ENCODE results near the gene THSD4.
"Not testable (repeated sequence)": the region's sequence is repeated elsewhere in the genome, so short reads cannot be mapped to it uniquely, and the experiment has no call there.

Gene THSD4

GRCh38 chr15:71232411-71232810, 117.1 kb downstream of the THSD4 start:
- DNase-seq, result no peak

- no peak for DNase-seq
These were observed 122.4 kb downstream of the THSD4 start for GRCh38 chr15:71237456-71238188.

- no peak for DNase-seq
These were observed 123.7 kb downstream of the THSD4 start for GRCh38 chr15:71238926-71239325.

- DNase-seq, result no peak
These were observed 124.5 kb downstream of the THSD4 start for GRCh38 chr15:71239592-71240364.

GRCh38 chr15:71242292-71242691, 127.0 kb downstream of the THSD4 start:
- no peak for DNase-seq

DNA sequence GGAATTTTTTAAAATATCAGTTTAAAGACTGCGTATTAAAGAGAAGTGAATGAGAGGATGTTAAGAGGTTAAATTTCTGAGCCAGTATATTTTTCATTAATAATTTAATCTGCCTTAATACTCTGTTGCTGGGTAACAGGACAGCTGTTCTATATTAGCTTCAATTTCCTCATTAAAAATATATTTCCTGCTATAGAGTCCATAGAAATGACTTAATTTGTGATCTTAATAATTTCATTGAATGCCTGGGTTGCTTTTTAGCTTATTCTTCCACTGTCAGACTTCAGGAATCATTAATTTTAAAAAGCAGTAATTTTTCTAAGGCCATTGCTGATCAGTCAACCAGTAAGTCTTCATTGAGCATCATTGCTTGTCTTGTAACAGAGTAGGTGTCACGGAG, 129.0 kb downstream of the THSD4 start:
- no peak for DNase-seq

DNA sequence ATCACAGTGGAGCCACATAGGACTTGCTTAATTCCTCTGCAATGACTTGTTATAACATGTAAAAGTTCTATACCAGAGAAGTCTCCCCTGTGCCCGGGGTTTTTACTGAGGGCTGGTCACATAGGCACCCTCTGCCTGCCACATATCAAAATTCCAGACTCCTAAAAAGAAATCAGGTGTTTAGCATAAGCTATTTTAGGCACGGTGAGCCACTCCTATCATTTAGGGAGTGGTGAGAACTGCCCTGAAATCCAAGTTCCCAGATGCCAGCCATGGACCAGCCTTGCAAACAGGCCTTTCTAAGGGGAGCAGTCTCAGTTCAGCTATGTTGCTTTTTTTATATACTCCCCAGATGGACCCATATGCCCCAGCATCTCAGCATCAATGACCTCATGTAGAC, 130.3 kb downstream of the THSD4 start:
- no peak for DNase-seq

DNA sequence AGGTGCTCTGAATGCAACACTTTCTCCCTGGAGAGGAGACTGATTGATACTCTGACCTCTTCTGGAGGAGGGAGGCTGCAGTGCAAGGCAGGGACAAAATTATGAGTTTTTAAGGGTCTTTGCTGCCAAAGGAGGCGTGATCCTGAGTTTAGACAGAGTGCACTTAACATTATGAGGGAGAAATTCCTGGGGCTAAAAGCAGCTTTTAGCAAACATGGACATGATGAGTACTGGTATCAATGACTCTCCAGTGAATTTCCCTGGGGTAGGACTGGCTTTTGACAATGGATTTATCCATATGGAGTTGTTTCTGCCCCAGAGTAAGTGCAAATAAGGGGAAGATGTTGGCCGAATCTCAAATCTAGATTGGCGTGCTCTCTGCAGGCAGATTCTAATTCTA, 133.1 kb downstream of the THSD4 start:
- DNase-seq, result no peak

- DNase-seq, result no peak
These were observed 134.7 kb downstream of the THSD4 start for GRCh38 chr15:71249986-71250385.

DNA sequence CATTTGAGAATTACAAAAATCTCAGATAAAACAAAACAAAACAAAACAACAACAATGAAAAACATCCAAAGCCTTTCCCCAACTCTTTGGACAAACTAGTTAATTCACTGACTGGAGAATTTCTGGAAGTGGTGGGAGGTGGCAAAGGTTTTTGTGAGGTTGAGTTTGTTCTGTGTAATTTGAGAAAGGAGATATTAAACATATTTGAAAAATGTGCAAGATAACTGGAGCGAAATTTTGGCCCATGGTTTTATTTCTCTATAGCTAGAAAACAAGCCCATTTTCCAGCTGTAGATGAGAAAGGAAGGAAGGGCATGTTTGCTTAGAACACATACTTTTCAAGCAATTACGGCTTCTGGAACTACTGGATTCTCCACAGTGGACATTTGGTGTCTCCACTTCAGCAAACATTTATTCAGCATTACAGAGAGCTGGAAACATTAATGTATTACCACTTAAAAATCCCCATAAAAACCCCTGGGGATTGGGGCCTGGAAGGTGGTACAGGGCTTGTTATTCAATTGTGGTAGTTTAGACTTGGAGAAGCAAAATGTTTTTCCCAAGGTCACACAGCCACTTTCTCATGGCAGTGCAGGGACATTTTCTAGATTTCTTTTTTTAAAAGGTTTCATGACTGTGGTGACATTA, 135.8 kb downstream of the THSD4 start:
- no peak for DNase-seq

DNA sequence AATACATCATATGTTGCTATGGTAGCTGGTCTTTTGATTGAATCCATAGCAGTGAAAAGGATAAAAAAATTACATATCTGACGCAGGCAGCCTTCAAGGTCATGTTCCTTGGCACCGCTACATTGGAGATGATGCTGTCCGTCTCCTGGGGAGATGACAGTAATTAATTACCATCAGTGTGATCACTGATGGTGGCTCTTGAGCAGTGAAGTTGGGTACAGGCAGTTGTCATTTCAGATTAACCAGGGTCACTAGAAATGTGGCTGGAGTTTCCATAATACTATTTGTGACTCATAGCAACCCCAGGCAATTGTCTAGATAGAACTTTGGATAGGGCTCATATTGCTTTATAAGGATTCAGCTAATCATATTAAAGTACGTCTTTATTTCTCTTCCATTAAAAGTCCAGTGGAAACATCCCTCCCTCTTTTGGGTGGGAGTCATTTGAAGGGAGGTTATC, 136.3 kb downstream of the THSD4 start:
- DNase-seq, result no peak

DNA sequence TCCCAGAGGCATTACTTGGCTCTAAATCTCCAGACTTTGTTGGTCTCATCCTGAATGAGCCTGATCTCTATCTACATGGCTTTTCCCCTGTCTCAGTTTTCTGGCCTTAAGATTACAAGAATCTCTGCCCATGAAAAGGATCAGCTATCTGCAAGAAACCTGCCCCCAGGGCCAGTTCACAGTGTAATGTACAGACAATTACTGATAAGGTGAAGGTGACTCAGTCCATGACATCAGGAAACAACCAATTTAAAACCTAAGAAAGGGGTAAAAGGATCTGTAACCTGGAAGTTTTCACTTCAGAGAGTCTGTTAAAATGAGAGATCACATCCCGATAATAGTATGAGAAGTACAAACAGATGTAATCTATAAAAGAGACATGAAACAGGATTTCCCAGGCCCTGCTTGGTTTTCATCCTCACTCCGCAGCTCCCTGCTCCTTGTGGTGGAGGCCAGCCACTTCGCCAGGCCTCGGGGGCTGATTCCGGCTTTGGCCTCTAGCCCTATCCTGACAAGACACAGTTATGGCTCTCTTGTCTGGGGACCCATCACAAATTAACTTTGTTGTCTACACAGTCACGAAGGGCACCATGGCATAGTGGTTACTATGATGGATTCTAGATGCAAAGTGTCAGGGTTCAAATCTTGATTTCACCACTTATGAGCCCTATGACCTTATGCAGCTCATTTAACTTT, 136.9 kb downstream of the THSD4 start:
- DNase-seq, result no peak

DNA sequence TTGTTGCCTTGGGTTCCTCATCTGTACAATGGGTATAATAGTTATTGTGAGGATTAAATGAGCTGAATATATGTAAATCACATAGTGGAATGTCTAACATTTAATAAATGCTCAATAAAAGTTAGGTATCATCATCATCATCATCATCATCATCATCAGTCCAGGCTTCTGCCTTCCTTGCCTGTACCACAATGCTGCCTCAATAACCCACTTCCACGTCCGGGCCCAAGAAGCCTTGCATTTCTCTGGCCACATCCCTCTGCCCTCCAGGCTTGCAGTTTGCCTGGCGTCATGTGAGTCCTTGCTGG, 137.4 kb downstream of the THSD4 start:
- DNase-seq, result no peak

DNA sequence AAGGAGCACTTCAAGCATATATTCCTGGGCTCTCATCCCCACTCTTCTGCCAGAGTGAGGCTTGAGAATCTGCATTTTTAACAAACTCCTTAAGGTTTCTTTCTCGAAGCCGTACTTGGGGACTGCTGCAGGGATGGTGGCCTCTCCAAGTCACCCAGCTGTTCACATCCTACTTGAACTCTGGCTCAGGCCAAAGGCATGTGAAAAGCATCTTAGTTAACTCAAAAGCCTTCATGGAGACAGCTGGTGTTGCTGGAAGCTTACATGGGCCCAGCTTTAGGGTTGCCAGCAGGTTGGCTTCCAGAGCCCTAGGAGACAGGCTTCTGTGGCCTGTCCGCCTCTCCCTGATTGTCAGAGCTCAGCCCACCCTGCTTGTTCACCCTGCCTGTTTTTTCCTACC, 139.2 kb downstream of the THSD4 start:
- no peak for DNase-seq

DNA sequence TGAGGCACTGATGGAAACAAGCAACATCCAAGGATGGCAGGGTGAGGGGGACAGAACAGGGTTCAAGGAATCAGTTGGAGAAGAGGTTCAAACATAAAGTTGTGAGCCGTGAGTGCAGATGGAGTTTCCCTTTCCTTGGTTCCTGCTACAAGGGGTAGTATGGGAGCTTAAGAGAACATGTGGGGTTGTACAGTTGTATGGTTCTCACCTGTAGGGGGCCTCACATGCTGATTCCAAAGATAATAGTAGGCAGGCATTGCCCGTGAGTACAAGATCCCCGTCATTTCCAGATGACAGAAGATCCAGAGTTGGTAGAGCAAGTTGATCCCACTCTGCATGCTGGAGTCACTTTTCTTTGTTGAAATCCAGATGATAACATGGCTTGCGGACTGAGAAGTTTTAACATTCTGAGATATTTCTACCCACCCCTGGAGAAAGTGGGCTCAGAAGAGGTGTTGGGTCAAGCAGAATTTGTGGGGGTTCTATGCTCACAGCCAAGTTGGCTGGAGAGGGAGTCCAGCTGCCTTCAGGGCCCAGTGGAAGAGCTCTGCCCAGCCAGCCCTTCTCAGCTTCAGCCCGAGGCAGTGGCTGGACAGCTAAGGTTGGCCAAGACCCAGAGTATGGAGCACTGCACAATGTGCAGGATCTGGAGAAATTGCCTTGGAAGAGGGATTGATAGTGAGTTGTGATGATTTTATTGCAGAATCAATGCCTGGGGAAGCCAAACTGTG, 141.8 kb downstream of the THSD4 start:
- no peak for DNase-seq

DNA sequence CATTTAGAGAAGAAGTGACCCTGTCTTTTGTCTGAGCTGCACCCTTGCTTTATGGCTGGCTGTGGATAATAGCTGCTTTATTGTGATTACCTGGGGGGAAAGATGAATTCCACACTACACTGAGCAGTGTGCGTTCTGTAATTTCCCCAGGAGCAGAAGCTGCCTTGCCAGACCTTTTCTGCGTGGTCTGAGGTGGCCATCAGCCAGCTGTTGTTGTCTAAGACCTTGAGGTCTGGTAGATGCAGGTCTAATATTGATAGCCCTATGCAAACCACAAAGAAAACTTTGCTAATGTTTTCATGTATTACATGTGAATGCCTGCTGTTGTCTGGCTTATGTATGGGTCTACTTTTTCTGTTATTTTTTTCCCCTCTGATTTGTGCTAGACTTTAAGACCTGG, 144.6 kb downstream of the THSD4 start:
- no peak for DNase-seq

- no peak for DNase-seq
These were observed 146.1 kb downstream of the THSD4 start for GRCh38 chr15:71261418-71261817.

DNA sequence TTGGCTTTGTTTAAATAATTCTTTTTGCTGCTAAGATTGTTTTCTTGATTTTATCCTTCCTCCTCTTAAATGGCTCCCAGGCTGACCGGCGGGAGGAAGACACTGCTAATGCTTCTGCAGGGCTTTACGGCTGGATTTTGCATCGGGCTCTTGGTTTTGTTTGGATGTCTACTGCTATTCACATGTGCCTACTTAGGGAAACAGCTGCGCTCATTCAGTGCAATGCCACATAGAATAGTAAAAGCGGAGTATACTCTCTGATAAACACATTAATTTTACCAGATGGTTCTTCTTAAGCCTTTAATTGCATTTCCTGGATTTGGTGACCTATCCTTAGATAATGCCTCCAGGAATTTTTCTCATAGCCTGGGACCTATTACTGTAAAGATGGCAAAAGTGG, 146.6 kb downstream of the THSD4 start:
- DNase-seq, result no peak

DNA sequence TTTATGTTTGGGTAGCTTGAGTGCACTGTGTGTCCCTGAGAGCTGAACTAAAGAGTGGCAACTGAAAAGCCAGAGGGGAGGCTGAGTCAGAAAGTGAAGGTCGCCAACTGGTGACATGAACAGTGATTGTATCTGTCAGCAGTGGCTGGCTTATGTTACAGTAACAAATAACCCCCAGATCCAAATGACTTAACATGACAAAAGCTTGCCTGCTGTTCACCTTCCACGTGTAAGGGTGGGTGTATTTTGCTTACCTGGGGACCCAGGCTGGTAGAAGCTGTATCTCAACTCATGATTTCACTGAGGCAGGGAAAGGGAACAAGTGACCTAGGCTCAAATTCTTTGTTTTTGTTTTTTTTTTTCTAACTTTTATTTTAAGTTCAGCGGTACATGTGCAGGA, 147.3 kb downstream of the THSD4 start:
- no peak for DNase-seq

GRCh38 chr15:71265606-71266005, 150.3 kb downstream of the THSD4 start:
- DNase-seq, result not testable (repeated sequence)

- no peak for DNase-seq
These were observed 156.1 kb downstream of the THSD4 start for GRCh38 chr15:71271327-71271726.

DNA sequence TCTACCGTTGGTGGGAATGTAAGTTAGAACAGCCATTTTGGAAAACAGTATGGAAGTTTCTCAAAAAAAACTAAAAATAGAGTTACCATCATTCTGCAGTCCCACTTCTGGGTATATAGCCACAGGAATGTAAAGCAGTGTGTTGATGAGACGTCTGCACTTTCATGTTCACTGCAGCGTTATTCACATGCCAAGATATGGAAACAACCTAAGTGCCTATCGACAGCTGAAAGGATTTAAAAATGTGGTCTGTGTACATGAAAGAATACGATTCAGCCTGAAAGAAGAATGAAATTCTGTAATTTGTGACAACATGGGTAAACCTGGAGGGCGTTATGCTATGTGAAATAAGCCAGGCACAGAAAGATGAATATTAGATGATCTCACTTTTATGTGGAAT, 157.7 kb downstream of the THSD4 start:
- no peak for DNase-seq

Data from cortex of kidney (tissue), 1 donor.